Endodermal cell (in vitro differentiated cells): ENCODE data around the gene CAMKMT. TPM values are rescaled to one million over a fixed set of nuclear protein-coding genes. Genes with fewer than 3 reads are reported as not detected.

ENCODE experiments used
- DNase-seq: peaks from one replicate; pipeline ENCODE4 v3.0.0-alpha.2; 2017
- H3K27ac ChIP-seq: 2 replicates; pipeline ENCODE4 v1.5.1; 2013; ENCODE audit warnings: mild to moderate bottlenecking, low read depth, low read length, moderate library complexity
- H3K27me3 ChIP-seq: 2 replicates; pipeline ENCODE4 v1.6.1; 2013; ENCODE audit warnings: mild to moderate bottlenecking, low read length, moderate library complexity; ENCODE audit not compliant: insufficient read depth, control insufficient read depth, poor library complexity, severe bottlenecking
- H3K36me3 ChIP-seq: 2 replicates; pipeline ENCODE4 v1.7.0; 2013; ENCODE audit warnings: mild to moderate bottlenecking, low read length, moderate library complexity; ENCODE audit not compliant: control insufficient read depth, insufficient read depth
- H3K4me1 ChIP-seq: one replicate; pipeline ENCODE4 v1.7.0; 2013; ENCODE audit warnings: low read length; ENCODE audit not compliant: control insufficient read depth, insufficient read depth
- H3K4me3 ChIP-seq: 2 replicates; pipeline ENCODE4 v1.5.1; 2013; ENCODE audit warnings: mild to moderate bottlenecking, low read length, moderate library complexity
- H3K9ac ChIP-seq: 2 replicates; pipeline ENCODE4 v1.6.1; 2013; ENCODE audit warnings: mild to moderate bottlenecking, low read length, moderate library complexity; ENCODE audit not compliant: poor library complexity, severe bottlenecking; ENCODE audit errors: extremely low read depth
- H3K9me3 ChIP-seq: 2 replicates; pipeline ENCODE4 v1.6.1; 2013; ENCODE audit warnings: mild to moderate bottlenecking, low read length, moderate library complexity; ENCODE audit not compliant: control insufficient read depth
- H3K27ac Mint-ChIP-seq: 2 replicates; pipeline ENCODE4 v1.8.0; 2020; ENCODE audit warnings: mixed read lengths
- H3K27me3 Mint-ChIP-seq: 2 replicates; pipeline ENCODE4 v1.8.0; 2021; ENCODE audit warnings: mild to moderate bottlenecking, mixed read lengths; ENCODE audit not compliant: insufficient read depth
- H3K36me3 Mint-ChIP-seq: 2 replicates; pipeline ENCODE4 v1.8.0; 2020; ENCODE audit warnings: low read depth, mixed read lengths
- H3K4me1 Mint-ChIP-seq: 2 replicates; pipeline ENCODE4 v1.8.0; 2020; ENCODE audit warnings: mixed read lengths
- H3K4me3 Mint-ChIP-seq: 2 replicates; pipeline ENCODE4 v1.8.0; 2020; ENCODE audit warnings: mild to moderate bottlenecking, moderate library complexity, mixed read lengths
- H3K9me3 Mint-ChIP-seq: 2 replicates; pipeline ENCODE4 v1.8.0; 2020; ENCODE audit warnings: mild to moderate bottlenecking, mixed read lengths
- CTCF ChIP-seq: fragments of 200-600 bp; sonication (generic); conservative IDR thresholded peaks from 2 replicates; pipeline ENCODE4 v1.5.0; 2021; ENCODE audit warnings: antibody characterized with exemption, mild to moderate bottlenecking
- WGBS, 2 experiments: methylation state at CpG; one replicate each; pipeline versions ENCODE4 v1.1.5 to v1.1.7; 2013; ENCODE audit warnings: missing lambda C conversion rate in 2 of 2, mixed read lengths in 1 of 2; ENCODE audit not compliant: insufficient coverage in 1 of 2, insufficient read length in 1 of 2; 5-methylcytosine and 5-hydroxymethylcytosine counted together
- total RNA-seq, 2 donors: library from RNA; stranded (reverse); fragmentation: NEBNext Ultra II Directional in 1 of 2; extraction: Animal tissue kit (Norgen Biotek cat#: 25700) in 1 of 2; gene quantifications; 2 replicates in 1 of 2; 3 replicates in 1 of 2; pipeline ENCODE4 v1.2.1, GENCODE V29; 2021

CAMKMT gene
- total RNA-seq, 2 donors from 2014 or later: 31.4 to 57.5 TPM

GRCh38 chr2:44562737-44563136 lies 201.0 kb downstream of the CAMKMT start:
- Mint-ChIP-seq H3K4me3 (no peak overlapping the region), H3K27me3 (no peaks in the 10 kb centered on the region), H3K4me1 (peaks cover 12% of the 10 kb centered on the region), H3K9me3 (no peaks in the 10 kb centered on the region), H3K27ac (no peak overlapping the region), H3K36me3 (peaks cover 5% of the 10 kb centered on the region)
- no peak for DNase-seq
- Histone ChIP-seq H3K27me3 (no peaks in the 10 kb centered on the region), H3K9ac (no peak overlapping the region), H3K4me1 (peaks cover 6% of the 10 kb centered on the region), H3K36me3 (no peaks in the 10 kb centered on the region), H3K9me3 (no peaks in the 10 kb centered on the region), H3K27ac (no peak overlapping the region), H3K4me3 (no peak overlapping the region)
- WGBS, 2 experiments: 93% methylated on average over 4 of the region's 5 CpGs; no CpG with 5 or more reads in 1 of the 2 experiments
- no peak for TF ChIP-seq CTCF

- no peak overlapping the region for H3K4me3 Mint-ChIP-seq
- no peak overlapping the region for H3K27ac Mint-ChIP-seq
- TF ChIP-seq CTCF: no peak
- H3K4me1 Mint-ChIP-seq: peaks cover 15% of the 10 kb centered on the region
- no peaks in the 10 kb centered on the region for H3K36me3 ChIP-seq
- no peak overlapping the region for H3K4me3 ChIP-seq
- WGBS, 2 experiments: 94 to 97% methylated on average over 5 of the region's 5 CpGs
- no peaks in the 10 kb centered on the region for H3K27me3 ChIP-seq
- H3K9ac ChIP-seq: no peak overlapping the region
- H3K9me3 Mint-ChIP-seq: no peaks in the 10 kb centered on the region
- H3K27me3 Mint-ChIP-seq: no peaks in the 10 kb centered on the region
- no peak for DNase-seq
- H3K36me3 Mint-ChIP-seq: no peaks in the 10 kb centered on the region
- no peaks in the 10 kb centered on the region for H3K9me3 ChIP-seq
- no peak overlapping the region for H3K27ac ChIP-seq
- peaks cover 6% of the 10 kb centered on the region for H3K4me1 ChIP-seq
Observed at GRCh38 chr2:44564752-44565151, 203.0 kb downstream of the CAMKMT start.

- Histone ChIP-seq H3K4me3 (no peak overlapping the region), H3K4me1 (peaks cover 6% of the 10 kb centered on the region), H3K9ac (no peak overlapping the region), H3K27ac (no peak overlapping the region), H3K27me3 (no peaks in the 10 kb centered on the region), H3K36me3 (no peaks in the 10 kb centered on the region), H3K9me3 (no peaks in the 10 kb centered on the region)
- H3K27me3 Mint-ChIP-seq: no peaks in the 10 kb centered on the region
- no peak for DNase-seq
- TF ChIP-seq CTCF: no peak
- H3K4me3 Mint-ChIP-seq: no peak overlapping the region
- no peaks in the 10 kb centered on the region for H3K36me3 Mint-ChIP-seq
- H3K27ac Mint-ChIP-seq: no peak overlapping the region
- peaks cover 20% of the 10 kb centered on the region for H3K4me1 Mint-ChIP-seq
- H3K9me3 Mint-ChIP-seq: no peaks in the 10 kb centered on the region
Observed at GRCh38 chr2:44566059-44566458, 204.3 kb downstream of the CAMKMT start.
